GM18868 (cell line): ENCODE measurements around the gene TNFRSF8.

ENCODE experiments used
- ATAC-seq: cut with Tn5 transposase; IDR thresholded peaks from one replicate; pipeline ENCODE4 v1.9.1; 2021; ENCODE audit warnings: mild to moderate bottlenecking, moderate library complexity; ENCODE audit not compliant: unreplicated experiment

The TNFRSF8 gene

DNA sequence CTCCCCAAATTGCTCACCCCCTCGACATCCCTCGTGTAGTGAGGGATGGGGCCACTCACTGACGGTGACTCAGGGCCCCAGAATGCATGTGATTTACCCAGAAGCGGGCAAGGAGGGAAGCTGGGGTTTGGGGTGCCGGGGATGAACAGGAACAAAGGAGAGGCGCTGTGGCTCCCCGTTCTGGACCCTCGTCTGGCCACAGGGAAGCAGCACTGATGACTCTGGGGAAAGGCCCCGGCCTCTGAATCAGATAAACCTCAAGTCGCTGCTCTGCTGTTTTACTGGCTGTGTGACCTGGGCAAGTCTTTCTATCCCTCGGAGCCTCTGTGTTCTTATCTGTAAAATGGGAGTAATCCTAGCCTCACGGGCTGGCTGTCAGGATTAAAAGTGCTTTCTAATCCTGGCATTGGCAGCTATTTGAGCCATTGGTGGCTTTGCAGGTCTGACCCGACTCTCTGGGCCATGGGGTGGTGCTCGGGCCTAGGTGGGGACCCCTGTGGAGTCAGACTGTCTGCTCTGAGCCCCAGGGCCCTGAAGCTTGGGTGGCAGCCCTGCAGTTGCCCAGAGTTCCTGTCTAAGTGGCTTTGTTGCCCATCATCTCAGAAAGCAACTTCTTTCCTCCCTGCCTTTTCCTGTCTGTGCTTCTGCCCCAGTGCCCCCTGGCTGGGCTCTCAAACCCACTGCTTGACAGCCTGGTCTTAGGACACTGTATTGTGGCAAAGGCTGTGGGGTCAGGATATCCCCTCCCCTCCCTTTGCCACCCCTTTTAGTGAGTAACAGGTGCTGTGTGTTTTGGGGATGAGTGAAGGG lies 109.1 kb downstream of the TNFRSF8 start:
- no peak for ATAC-seq

DNA sequence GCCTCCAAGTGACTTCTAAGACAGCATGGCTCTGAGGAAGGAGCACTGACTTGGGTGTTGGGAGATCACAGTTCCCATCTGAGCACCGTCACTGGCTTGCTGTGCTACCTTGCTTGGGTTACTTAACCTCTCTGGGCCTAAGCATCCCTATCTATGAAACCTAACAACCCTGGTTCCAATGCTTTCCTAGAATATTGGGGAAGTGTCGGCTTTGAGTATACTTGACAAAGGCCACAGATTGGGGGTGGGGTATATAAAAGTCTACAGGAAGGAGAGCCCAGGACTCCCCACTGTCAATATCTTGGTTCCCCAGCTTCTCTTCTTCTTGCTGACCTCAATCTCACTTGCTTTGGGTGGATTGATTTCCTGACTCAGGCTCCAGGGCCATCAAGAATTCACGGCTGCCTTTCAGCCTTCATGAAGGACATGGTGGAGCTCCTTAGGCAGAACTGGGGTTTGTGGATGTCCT lies 110.0 kb downstream of the TNFRSF8 start:
- ATAC-seq: no peak

DNA sequence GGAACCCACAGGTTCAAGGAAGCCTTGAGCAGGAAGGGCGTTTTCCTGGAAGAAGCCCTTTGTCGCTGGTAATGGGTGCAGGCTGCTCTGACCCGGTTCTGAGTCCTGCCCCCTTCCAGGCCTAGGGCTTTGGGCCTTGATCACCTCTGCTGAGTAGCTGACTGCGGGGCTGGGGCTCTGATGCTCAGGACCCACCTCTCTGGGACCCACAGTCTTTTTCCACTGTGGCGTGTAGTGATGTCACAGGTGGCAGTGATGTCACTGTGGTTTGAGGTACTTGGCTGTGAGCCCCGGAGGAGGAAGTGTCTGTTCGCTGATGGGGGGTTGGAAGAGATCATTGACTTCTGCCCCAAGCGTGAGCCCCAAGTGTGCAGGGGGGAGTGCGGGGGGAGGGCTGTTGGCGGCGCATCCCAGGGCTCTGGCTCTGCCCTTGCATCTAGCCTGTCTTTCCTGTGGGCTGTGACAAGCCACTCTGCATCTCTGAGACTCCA lies 110.6 kb downstream of the TNFRSF8 start:
- ATAC-seq: no peak

DNA sequence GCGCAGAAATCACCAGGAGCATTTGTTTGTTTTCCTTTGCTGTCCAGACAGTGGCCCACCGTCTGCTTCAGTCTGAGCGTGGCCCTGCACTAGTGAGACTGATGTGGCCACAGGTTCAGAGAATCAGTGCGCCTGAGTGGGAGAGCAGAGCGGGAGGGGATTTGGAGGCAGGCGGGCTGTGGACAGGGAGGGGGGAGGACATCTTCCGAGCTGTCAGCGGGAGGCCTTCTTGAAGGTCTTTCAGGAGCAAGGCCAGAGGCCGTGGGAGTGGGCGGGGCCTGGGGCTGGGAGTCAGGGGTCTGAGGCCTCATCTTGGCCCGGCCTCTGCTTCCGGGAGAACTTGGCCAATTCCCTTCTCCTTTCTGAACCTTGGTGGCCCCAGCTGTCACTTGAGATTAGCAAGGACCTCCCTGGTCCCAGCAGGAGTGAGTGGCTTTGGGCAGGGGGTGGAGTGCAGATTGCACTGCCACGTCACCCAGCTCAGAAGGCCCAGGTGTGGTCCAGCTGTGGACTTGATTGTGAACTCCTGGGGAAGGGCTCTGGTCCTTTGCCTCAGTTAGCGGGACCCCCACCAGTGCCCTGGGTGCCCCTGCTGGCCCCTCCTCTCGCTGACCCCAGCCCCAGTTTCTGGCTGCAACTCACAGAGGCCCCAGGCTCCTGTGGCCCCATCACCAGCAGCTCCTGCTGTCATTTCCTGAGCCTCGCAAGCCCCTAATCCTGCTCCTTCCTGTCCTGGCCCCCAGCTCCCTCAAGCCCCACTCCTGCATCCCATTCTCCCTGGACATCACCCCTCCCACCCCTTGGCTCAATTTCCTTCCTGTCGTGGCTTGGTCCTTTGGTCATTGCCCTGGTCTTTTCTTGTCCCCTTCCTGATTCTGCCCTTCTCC lies 112.1 kb downstream of the TNFRSF8 start:
- no peak for ATAC-seq

DNA sequence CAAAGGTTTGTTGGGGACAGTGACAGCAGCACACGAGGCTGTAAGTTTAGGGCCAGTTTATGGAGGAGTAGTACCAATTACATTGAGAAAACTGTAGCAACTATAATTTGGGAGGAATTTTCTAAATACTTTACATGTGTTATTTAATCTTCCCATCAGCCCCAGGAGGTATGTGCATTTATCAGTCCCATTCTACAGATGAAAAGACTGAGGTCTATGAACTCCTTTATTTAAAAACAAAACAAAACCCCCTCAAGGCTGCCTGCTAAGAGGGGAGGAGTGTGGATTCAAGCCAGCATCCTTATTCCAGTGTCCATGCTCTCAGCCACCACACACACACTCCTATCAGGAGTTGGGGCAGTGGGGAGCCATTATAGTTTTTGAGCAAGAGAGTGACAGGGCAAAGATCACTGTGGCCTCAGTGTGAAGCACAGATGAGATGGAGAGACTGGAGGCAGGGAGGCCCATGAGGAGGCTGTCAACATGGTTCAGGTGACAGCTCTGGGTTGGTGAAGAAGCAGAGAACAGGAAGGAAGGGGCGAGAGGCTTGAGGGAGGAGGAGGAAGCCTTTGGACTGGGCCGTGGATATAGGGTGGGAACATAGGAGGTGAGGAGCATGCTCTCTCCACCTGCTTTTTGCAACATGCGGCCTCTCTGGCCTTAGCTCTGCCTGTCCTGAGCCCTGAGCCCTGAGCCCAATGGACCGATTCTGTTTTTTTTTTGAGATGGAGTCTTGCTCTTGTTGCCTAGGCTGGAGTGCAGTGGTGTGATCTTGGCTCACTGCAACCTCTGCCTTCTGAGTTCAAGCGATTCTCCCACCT lies 113.4 kb downstream of the TNFRSF8 start:
- no peak for ATAC-seq

DNA sequence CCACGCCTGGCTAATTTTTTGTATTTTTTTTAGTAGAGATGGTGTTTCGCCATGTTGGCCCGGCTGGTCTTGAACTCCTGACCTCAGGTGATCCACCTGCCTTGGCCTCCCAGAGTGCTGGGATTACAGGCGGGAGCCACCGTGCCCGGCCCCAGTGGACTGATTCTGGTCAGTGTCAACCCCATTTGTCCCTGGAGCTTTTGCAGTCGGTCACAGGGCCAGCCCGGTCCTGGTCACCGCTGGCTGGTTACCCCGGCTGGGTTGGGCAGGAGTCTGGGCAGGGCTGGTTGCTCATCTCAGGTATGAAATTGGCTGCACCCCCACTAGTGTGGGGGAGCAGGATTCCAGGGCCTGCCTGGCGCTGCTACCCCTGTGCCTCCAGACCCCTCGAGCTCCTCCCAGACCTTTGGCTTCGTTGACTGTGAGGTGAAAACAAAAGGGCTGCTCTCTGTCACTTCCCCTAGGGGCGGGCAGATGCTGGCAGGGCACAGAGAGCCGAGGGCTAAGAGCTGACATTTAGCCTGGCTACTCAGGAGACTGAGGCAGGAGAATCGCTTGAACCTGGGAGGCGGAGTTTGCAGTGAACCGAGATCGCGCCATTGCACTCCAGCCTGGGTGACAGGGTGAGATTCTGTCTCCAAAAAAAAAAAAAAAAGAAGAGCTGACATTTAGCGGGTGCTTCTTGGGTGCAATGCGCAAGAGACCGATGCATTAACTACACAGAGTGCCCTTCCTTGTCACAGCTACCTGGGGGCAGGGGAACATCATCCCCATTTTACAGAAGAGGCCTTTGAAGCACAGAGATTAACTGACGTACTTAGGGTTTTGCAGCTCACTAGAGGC lies 114.3 kb downstream of the TNFRSF8 start:
- ATAC-seq: no peak

DNA sequence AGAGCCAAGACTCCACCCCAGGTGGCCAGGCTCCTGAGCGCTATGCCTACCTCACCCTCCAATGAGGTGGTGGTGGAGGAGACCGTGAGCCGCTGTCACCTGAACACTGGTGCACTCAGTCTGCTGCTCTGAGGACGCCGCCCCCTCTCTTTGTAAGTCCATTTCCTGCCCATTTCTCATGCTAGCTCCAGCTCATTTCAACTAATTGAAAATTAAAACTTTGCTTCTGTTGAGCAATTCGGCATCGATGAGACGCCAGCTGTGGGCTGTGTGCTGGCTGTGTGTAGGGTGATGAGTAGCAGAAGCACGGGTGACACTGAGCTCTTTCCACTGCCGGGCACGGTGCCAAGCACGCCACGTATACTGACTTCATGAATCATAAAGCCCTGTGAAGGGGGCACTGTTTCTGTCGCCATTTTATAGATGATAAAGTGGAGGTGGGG lies 114.9 kb downstream of the TNFRSF8 start:
- no peak for ATAC-seq

DNA sequence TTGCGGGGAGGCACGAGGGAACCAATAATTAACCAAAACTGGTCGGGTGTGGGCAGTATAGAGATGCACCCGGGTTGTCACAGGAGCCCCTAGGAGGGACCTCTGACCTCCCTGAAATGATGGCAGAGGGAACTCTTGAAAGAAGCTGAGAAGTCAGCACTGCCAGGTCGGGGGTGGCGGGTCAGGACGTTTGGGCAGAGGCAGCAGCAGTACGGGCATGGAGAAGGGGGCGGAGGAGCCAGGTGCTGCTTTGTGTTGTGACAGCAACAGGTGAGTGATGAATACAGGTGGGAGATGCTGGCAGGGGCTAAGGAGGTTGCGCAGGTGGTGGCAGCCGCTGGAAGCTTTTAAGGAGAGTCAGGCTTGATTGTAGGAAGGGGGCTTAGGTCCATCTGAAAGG lies 115.4 kb downstream of the TNFRSF8 start:
- ATAC-seq: no peak

DNA sequence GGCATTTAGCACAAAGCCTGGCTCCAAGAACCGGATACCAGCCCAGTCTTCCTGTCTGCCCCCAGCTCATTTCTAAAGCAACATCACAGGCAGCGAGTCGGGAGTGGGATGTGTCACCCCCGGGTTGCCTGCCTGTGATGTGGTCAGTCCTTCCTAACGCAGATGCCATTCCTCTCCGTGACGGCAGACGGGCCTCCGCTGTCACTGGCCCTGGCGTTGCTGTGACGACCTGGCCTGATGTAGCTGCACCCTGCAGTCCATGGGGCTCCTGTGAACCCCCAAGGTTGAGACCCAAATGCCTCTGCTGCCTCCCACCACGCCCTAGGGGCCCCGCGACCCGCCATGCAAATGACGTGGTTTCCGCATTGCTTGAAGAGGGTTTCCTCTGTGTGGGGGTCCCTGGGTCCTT lies 116.0 kb downstream of the TNFRSF8 start:
- no peak for ATAC-seq

DNA sequence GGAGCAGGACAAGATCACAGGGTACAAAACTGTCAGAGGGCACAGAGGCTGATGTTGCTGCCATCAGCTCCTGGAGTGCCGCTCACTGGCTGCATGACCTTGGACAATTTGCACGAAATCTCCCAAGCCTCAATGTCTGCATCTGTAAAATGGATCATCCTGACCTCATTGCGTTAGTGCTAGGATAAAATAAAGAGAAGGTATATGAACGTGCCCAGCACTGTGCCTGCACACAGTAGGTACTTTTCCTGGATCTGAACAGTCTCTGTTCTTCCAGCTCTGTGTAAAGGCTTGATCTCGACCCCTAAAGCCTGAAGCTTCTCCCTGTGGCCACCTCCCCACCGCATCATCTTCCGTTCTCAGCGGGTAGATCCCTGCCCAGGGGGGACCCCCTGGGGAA lies 116.6 kb downstream of the TNFRSF8 start:
- no peak for ATAC-seq

DNA sequence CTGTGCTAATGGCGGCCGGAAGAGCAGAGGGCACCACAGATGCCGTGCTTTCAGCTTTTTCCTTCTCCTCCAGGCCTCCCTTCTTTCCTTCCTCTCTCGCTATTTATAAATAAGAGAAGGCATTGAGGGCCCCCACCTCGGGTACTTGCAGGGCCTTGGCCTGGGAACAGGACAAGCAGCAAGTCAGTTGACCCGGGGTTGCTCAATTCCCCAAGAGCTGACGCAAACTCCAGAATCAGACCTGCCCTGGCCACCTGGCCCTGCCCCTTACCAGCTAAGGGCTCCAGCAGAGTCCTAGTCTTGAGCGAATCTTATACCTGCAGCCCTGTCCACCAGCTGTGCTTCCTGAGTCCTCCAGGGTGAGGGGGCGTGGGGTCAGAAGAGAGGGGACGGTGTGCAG lies 117.2 kb downstream of the TNFRSF8 start:
- ATAC-seq: no peak

DNA sequence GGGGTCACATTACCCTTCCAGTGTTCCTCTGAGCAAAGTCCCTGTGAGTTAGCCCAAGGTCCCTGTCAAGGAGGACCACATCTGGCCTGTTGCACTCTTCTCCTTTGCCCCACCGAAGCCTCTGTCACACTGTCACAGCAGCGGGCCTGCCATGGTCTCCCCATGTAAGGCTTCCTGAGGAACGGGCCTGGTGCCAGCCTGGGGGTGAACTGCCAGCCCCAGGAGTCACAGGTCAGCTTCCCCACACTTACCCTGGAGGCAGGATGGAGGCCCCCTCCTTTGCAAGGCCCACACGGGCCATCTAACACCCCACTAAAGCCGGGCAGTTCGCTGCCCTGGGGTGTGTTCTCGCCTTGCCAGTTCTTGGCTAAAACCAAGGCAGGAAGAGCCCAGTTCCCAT lies 117.8 kb downstream of the TNFRSF8 start:
- ATAC-seq: no peak

DNA sequence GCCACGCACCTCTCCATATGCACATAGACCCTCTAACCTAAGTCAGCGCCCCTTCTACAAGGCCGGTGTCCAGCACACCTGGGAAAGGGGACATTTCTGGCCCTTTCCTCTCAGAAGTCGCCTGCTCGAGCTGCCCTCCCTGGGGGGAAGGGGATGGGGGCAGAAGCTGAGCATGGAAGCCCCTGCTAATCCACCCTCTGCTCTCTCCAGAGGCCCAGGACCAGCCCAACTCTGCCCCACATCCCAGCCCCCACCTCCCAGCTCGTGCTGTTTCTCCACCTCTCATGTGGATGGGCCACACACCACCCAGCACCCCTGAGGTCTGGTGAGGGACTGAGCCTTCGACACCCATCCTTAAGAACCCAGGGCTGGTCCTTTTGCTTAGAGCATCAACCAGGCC lies 118.5 kb downstream of the TNFRSF8 start:
- ATAC-seq: no peak

DNA sequence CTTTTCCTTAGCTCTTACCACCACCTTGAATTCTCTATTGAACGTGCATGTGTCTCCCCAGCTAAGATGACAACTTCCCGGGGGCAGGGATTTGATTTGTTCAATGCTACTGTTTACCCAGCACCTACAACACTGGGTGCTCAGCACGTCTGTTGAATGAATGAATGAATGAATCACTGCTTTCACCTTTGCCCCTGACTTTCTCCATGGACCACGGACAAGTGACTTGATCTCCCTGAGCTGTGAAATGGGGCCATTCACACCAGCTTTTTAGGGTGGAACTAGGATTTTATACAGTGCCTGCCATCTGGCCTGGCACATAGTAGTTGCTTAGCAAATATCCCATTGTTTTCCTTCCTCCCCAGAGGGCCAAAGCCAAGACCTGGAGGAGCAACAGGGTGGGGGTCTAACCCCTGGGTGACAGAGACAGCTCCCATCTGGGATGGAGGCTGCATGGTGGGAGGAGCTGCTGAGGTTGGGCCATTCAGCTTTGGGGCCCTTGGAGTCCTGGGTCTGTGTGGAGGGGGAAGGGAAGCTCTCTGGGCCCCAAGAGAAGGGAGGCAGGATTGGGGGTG lies 119.4 kb downstream of the TNFRSF8 start:
- no peak for ATAC-seq

DNA sequence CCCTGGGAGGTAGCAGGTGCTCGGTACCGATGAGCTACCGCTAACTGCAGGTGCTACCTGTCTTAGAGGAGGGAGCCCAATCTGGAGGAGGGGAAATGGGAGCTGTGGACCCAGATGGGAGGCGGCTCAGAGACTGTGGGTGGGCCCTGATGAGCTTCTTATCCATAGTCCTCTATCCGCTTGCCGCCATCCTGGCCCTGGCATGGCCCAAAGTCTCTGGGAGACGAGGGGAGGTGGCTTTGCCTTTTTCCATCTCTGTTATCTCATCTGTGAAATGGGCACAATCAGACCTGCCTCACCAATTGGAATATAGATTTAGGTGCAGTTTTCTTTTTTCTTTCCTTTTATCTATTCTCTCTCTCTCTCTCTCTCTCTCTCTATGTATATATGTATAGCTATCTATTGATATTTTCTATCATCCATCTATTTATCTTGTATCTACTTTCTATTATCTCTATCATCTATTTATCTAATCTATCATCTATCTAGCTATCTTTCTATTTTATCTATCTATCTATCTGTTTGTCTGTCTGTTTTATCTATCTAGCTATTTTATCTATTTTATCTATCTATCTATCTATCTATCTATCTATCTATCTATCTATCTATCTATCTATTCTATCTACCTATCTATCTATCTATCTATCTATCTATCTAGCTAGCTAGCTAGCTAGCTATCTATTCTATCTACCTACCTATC lies 120.1 kb downstream of the TNFRSF8 start:
- no peak for ATAC-seq

DNA sequence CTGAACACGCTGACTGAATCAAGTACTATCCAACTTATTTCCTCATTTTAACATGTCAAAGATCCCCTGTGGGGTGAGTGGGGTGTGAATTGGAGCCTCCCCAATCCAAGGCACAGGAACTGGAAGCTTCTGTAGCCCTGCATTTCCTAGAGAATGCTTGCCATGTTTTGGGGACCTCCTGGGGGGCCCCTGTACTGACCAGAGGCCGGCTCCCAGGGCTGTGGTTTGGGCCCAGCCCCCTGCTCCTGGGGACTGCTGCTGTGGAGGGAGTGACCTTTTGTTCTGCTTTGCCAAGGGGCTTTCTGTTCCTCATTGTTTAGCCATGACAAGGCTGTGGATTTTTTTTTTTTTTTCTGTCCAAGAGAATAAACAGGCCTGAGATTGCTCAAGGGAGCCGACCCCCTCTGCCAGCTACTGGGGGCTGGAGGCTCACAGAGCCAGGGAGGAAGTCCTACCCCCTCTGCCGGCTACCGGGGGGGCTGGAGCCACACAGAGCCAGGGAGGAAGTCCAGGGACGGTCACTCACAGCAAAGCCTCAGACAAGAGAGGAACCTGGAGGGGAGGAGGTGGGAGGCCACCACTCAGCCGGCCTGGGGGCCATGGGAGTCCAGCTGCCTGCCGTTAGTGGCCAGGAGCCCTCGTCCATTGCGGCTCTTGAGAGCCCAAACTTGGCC lies 121.0 kb downstream of the TNFRSF8 start:
- ATAC-seq: no peak

DNA sequence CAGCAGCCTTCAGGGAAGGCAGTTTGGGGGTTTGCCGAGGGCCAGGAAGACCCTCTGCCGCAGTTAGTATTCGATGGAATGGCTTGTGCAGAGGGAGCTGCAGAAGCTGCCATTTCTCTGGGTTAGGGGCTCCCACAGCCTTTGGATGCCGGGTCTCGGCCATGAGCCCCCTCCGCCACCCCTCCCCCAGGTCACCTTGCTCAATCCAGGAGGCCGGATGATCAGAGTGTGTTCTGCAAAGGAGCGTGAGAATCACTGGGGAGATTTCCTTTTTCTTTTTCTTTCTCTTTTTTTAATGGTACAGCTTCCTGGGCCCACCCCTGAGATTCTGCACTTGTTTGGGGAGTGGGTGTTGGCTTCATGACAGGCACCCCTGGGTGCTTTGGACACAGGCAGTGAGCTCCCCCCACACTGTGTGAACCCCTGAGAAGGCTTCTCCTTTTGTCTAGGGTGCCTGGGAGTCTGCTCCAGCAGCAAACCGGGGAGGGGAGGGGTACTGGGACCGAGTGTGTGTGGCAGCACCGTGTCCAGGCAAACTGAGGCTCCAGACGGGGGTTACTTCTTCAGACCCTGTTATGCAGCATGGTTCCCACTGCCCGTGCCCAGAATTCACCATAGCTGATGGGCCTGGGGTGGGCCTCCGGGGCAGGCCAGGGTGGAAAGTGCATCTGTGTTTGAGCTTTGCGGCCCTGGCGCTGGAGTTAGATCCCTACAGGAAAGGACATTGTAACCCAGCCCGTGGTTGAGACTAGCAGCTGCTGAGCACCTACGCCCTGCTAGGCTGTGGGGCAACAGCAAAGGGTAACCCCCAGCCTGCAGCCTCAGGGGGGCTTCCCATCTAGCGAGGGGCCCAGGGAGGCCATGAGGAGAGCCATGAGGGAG lies 122.2 kb downstream of the TNFRSF8 start:
- ATAC-seq: no peak
